Transverse colon (tissue), 4 donors: Measurements from ENCODE around the gene LECT2.

Experiments used
- CTCF ChIP-seq, 5 experiments: fragments of 200-600 bp in 3 of 5; fragments of 450-650 bp in 2 of 5; sonication (generic) in 3 of 5; IDR thresholded peaks; 1 replicate in 2 of 5; 2 replicates in 3 of 5; pipeline ENCODE4 v1.5.1; 2016 to 2017; ENCODE audit warnings: antibody characterized with exemption in 5 of 5, inconsistent platforms in 3 of 5, mild to moderate bottlenecking in 2 of 5, moderate library complexity in 1 of 5
- EP300 ChIP-seq: sonication (generic); formaldehyde crosslinking; IDR thresholded peaks from one replicate; pipeline ENCODE4 v1.6.1; 2017; ENCODE audit warnings: antibody characterized with exemption, low read depth
- POLR2A ChIP-seq: fragments of 450-650 bp; IDR thresholded peaks from one replicate; pipeline ENCODE4 v1.6.1; 2016; ENCODE audit warnings: antibody characterized with exemption, mild to moderate bottlenecking, moderate library complexity
- POLR2AphosphoS5 ChIP-seq, 3 donors: sonication (generic); formaldehyde crosslinking; IDR thresholded peaks; one replicate each; pipeline ENCODE4 v1.6.1; 2016; ENCODE audit warnings: antibody characterized with exemption in 3 of 3

DNA sequence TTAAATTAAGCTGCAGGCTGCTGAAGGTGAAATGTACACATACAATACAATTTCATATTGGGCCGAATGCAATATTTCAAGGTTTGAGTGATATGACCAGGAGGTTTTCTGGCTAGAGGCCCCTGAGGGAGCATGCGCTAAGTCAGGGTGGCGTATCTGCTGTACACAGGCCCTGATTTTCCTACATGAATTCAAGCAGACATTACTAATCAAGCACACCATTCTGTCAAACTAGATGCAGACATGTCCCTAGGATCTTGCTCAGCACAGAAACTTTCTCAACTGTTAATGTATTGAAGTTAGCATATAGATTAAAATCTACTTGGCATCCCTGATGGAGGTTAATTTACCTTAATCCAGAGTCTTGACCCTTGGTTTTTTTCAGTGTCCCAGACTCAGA, 10.7 kb upstream of the LECT2 start:
- no peak for TF ChIP-seq EP300
- TF ChIP-seq CTCF (IDR thresholded peaks at IDR 0.05): no peak
- no peak for TF ChIP-seq POLR2A
- no peak for TF ChIP-seq POLR2AphosphoS5 (IDR thresholded peaks at IDR 0.05)
